GM03348 (cell line): ENCODE data around the gene PKIG.

Experiments used
- DNase-seq: peaks from one replicate; pipeline ENCODE4 v3.0.0; 2012; ENCODE audit warnings: low spot score

Gene PKIG

DNA sequence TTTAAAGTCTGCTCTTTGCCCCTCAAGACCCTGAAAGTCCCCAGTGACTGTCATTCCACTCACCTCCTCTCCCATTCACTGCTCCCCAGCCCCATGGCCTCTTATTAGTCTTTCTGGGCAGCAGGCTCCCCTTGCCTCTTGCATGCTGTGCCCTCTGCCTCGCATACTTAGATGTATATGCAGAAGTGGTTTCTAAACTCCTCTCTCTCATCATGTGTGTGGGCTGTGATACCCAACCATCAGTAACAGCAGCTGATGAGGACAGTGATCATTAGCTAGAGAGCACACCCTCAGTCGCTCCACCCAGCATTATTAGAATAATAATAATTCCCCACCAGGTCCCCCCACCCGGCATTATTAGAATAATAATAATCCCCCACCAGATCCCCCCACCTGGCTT, 14.5 kb downstream of the PKIG start:
- DNase-seq = no peak

DNA sequence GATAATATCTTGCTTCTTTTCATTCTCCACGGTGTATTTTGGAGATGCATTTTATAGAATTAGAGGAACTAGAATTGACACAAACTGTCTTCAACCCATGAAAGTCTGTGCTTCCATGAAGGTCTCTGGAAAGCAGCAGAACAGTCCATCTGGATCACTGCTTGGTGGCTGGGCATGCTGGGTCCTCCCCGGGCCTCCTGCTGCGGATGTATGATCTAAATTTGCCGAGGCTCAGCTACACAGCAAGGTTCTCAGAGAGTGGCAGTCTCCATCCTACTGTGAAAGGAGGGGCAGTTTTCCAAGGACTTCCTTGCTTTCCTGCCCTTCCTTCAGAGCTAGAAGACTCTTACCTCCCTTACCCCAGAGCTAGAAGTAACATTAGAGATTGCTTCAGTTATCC, 15.1 kb downstream of the PKIG start:
- no peak for DNase-seq

DNA sequence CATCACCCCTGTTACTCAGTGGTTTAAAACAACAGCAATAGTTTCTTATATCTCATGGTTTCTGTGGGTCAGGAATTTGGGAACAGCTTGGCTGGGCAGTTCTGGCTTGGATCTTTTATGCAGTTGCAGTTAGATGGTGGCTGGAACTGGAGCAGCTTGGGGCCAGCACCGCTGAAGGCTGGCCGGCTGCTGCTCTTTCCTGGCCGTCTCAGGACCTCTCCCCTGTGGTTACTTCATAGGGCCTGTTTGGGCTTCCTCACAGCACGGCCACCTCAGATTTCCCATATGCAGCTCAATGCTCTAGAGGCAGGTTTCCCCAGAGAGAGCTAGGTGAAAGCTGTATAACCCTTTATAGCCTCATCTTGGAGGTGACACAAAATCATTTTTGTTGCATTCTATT, 15.6 kb downstream of the PKIG start:
- DNase-seq = no peak

DNA sequence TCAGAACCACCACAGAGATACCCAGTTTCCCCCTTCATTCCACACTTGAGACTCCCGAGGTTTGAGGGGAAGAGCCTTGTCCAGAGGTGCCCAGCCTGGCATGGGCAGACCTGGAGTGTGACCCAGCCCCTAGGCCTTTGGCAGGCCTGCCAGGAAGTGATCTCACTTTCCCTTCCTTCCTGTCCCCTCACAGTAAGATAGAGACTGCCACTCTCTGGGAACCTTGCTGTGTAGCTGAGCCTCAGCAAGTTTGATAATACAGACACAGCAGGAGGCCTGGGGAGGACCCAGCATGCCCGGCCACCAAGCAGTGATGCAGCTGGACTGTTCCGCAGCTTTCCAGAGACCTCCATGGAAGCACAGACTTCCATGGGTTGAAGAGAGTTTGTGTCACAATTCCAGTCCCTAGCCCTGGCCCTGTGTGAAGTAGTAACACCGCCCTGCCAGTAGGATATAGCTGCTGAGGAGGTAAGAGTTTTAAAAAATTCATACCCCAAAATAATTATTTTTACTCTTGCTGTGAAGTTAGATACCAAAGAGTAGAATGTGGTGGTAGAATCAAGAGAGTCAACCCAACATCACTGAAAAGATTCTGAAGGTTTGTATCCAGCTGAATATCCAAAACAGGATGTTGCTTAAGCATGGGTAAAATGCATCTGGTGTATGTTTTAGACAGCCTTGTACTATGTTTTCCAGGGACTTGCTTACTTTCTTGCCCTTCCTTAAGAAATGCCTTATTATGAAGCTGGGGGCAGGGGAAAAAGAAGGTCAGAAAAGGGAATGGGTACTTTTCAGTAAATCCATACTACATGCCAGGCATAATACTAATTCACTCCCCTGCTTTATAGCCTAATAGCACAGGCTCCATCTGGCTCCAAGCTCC, 16.3 kb downstream of the PKIG start:
- no peak for DNase-seq

DNA sequence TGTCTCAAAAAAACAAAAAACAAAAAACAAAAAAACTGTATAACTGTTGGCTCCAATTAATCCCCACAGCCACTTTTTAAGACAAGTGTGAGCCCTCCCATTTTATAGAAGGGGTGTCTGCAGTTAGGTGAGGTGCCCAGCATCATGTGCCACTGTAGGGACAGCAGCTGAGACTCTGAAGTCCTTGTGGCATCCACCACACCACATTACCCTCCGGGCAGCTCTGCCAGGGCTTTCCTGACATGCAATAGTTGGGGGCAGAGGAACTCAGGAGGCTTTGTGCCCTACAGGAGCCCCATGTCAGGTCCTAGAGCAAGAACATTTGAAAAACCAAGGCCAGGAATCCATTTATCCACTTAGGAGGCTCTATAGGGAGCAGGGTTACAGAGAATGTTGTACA, 17.3 kb downstream of the PKIG start:
- DNase-seq = no peak

- DNase-seq = no peak
These were observed 17.9 kb downstream of the PKIG start for GRCh38 chr20:44600301-44600700.

GRCh38 chr20:44600758-44601201, 18.4 kb downstream of the PKIG start:
- peak; percentile 39 for DNase-seq

DNA sequence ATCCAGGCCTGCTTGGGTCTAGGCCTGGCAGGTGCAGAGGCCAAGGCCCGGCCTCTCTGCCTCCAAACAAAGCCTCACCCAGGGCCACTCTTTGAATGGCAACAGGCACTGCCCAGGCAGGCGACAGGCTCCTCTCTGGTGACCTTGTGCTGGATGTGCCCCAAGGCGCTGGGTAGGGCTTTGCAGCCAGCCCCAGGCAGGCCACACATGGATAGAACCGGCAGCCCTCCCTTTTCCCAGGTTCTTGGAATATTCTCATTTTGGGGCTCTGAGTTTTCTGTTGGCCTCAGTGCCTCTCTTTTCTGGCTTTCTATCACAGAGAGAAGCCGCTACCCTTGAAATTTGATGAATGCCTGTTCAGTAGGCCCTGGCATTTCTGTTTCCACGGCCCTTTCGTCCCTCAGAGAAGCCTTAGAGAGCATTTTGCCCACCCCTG, 18.9 kb downstream of the PKIG start:
- no peak for DNase-seq

GRCh38 chr20:44601801-44602204, 19.4 kb downstream of the PKIG start:
- peak; percentile 88 for DNase-seq

DNA sequence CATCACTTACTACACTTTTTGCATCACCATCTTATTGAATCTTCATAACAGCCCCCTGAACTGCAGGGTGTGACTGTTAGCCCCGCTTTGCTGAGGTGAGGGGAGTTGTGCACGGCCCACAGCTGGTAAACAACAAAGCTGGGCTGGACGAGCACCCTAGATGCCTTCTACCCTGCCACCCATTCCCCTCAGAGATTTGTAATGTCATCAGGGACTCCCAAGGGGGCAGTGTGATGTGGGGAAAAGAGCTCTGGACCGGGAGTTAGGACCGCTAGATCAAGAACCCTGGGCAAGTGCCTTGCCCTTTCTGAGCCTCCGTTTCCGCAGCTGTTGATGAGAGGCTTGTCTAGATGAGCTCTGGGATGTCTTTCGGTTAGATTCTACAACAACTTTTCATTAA, 20.9 kb downstream of the PKIG start:
- DNase-seq = no peak

GRCh38 chr20:44606725-44607441, 24.5 kb downstream of the PKIG start:
- no peak for DNase-seq

GRCh38 chr20:44609006-44609515, 26.7 kb downstream of the PKIG start:
- DNase-seq = no peak

DNA sequence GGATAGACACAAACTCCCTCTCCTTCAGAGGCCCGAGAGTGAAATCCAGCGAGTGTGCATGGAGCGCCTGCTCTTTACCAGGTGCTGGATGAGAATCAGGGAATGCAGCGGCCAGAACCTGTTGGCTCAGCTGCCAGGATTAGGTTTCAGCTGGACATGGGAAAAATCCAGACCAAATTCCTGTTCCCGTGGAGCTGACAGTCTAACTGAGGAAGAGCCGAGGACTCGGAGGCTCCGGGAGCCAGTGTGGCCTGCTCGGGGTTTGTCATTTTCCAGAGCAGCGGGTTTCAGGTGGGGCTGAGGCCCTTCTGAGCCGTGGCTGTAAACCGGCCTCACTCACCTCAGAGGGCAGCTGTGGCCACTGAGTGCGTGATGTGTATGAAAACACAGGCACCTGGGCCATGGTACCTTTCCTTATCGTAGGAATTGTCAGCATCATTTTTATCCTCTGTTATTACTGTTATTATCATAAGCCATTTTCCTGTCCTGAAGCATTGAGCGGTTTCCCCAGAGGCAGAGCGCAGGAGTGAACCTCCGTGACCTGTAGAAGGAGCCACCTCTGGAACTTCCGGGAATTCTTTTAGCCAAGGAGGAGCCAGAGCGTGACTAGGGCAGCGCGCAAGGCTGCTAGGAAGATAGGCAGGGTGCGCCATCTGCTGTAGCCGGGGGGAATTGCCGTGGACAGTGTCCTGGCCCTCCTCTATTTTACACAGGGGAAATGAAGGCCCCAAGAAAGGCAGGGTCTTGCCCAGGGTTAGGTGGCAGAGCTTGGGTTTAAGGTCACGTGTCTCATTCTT, 27.3 kb downstream of the PKIG start:
- peak; percentile 92 for DNase-seq

DNA sequence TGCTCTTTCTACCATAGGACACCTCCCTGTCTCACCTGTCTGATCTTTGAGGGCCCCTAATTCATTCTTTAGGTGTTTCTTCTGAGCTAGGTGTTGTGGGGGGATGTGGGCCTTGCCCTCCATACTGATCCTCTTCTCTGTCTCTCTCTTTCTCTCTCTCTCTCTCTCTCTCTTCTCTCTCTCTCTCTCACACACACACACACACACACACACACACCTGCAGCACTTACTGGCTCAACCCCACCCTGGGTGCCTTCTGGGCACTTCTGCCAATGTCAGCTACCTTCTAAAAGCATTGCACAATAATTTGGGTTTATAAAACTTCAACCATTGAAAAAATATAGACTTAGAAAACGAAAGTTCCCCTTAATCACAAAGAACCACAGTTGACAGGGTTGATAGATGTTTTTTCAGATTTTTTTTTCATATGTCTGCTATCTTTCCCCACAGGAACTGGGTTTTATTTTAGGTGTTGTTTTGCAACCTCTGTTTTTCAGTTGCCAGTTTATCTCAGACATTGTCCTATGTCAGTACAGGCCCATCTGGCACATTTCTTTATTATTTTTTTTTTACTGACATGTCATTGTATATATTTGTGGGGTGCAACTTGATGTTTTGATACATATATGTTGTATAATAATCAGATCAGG, 28.1 kb downstream of the PKIG start:
- no peak for DNase-seq

DNA sequence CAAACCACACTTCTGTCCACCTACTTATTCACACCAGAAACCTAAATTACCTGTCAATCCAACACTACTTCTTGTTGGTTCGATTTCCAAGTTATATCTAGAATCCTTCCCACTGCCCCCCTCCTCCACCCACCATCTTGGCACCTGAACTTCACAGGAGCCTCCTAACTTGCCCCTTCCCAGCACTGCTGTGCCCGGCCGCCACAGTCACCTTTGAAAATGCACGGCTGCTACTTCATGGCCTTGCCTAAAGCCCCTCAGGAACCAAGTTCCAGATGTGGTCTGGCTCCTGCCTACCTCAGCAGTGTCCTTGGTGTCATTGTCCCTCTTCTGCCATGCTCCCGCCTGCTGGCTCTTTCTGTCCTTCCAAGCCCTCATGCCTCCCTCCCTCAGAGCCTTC, 31.2 kb downstream of the PKIG start:
- DNase-seq = no peak

GRCh38 chr20:44614525-44614924, 32.1 kb downstream of the PKIG start:
- no peak for DNase-seq

DNA sequence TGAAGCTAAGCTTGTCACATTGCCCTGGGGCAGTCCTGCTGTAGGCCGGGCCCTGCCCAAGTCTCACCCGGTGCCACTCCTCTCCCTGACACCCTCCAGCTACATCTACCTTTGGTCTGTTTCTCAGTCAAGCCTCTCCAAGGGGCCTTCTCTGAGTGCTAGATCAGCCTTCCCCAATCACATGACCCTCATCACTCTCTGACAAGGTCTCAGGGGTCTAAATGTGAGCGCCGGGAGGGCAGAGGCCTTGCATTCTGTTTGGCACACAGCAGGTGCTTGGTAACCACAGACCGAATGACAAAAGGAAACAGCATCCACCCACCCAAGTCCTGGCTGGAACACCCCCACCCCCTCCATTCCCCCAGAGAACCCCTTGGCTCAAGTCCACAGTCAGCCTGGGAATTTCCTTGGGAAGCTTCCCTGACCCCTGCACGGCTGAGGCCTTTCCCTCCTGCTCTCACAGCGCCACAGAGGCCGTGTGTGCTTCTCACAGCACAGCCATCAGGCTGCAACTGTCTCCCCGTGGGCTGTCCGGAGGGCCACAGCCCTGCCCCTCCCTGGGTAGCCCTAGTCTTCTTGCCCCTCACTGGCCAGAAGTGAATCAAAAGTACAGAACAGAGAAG, 32.9 kb downstream of the PKIG start:
- no peak for DNase-seq

- DNase-seq = no peak
These were observed 33.7 kb downstream of the PKIG start for GRCh38 chr20:44615876-44616603.

- DNase-seq = no peak
These were observed 34.2 kb downstream of the PKIG start for GRCh38 chr20:44616604-44616964.

- no peak for DNase-seq
These were observed 35.9 kb downstream of the PKIG start for GRCh38 chr20:44618318-44618731.

DNA sequence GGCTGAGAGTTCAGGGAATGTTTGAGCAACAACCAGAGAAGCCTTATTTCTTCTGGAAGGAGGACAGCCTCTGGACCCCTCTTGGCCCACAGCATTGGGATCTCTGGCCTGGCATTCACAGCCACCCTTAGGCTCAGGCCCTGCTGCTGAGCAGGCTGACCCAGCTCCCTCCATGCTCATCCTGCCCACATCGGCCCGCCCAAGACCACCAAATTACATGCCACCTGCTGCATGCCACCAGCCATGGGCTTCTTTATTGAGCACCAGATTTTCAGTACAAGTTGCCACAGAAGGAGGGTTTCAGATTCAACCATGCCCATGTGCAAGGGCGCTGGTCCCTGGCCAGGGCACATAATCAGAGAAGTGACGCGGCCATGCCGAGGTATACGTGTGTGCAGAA, 36.9 kb downstream of the PKIG start:
- no peak for DNase-seq
